SK-N-SH treated with all-trans-retinoic acid at 6 μM for 48 hours (cell line): ENCODE measurements around the gene PHIP.

ENCODE experiments used
- ATAC-seq: fragments of 200-7000 bp; cut with Tn5 transposase; 3 replicates; pipeline ENCODE4 v1.9.1; 2020; ENCODE audit warnings: mild to moderate bottlenecking, moderate library complexity
- ARNTL ChIP-seq: fragments of 450-650 bp; formaldehyde crosslinking; IDR thresholded peaks from 2 replicates; pipeline ENCODE4 v1.5.0; 2020; ENCODE audit warnings: low read depth, mild to moderate bottlenecking, moderate library complexity, borderline replicate concordance
- CSDC2 ChIP-seq: fragments of 250-450 bp; sonication (Bioruptor Pico); IDR thresholded peaks from 2 replicates; pipeline ENCODE4 v1.5.0; 2020; ENCODE audit warnings: mild to moderate bottlenecking, moderate library complexity
- CSRNP3 ChIP-seq: fragments of 250-450 bp; sonication (Bioruptor Pico); IDR thresholded peaks from 2 replicates; pipeline ENCODE4 v1.5.1; 2021; ENCODE audit warnings: mild to moderate bottlenecking, moderate library complexity
- ESRRG ChIP-seq: fragments of 250-450 bp; sonication (Bioruptor Pico); IDR thresholded peaks from 2 replicates; pipeline ENCODE4 v1.6.1; 2021; ENCODE audit warnings: mild to moderate bottlenecking
- GLIS3 ChIP-seq: fragments of 250-450 bp; sonication (Bioruptor Pico); IDR thresholded peaks from 2 replicates; pipeline ENCODE4 v1.5.0; 2020; ENCODE audit warnings: mild to moderate bottlenecking, moderate library complexity
- ISL1 ChIP-seq: fragments of 250-450 bp; sonication (Bioruptor Pico); IDR thresholded peaks from 2 replicates; pipeline ENCODE4 v2.1.2; 2022; ENCODE audit warnings: mild to moderate bottlenecking, moderate library complexity
- OSR1 ChIP-seq: fragments of 250-450 bp; sonication (Bioruptor Pico); IDR thresholded peaks from 2 replicates; pipeline ENCODE4 v1.8.0; 2022; ENCODE audit warnings: moderate library complexity, mild to moderate bottlenecking, inconsistent platforms
- PATZ1 ChIP-seq: fragments of 250-450 bp; sonication (Bioruptor Pico); IDR thresholded peaks from 2 replicates; pipeline ENCODE4 v1.8.0; 2020; ENCODE audit warnings: mild to moderate bottlenecking, moderate library complexity, borderline replicate concordance
- POU6F1 ChIP-seq: fragments of 250-450 bp; sonication (Bioruptor Pico); IDR thresholded peaks from 2 replicates; pipeline ENCODE4 v1.8.0; 2021; ENCODE audit warnings: low read depth, mild to moderate bottlenecking, moderate library complexity, borderline replicate concordance
- PPARA ChIP-seq: fragments of 250-450 bp; sonication (Bioruptor Pico); IDR thresholded peaks from 2 replicates; pipeline ENCODE4 v1.5.0; 2020; ENCODE audit warnings: mild to moderate bottlenecking, borderline replicate concordance
- SNAI2 ChIP-seq: fragments of 250-450 bp; sonication (Bioruptor Pico); IDR thresholded peaks from 2 replicates; pipeline ENCODE4 v1.5.0; 2020; ENCODE audit warnings: mild to moderate bottlenecking, moderate library complexity
- TCF4 ChIP-seq: fragments of 250-450 bp; sonication (Bioruptor Pico); IDR thresholded peaks from 2 replicates; pipeline ENCODE4 v1.8.0; 2021; ENCODE audit warnings: mild to moderate bottlenecking, moderate library complexity, borderline replicate concordance
- TOX ChIP-seq: fragments of 250-450 bp; sonication (Bioruptor Pico); IDR thresholded peaks from 2 replicates; pipeline ENCODE4 v1.8.0; 2021; ENCODE audit warnings: mild to moderate bottlenecking, moderate library complexity, borderline replicate concordance
- TSHZ2 ChIP-seq: fragments of 250-450 bp; sonication (Bioruptor Pico); IDR thresholded peaks from 2 replicates; pipeline ENCODE4 v1.5.0; 2020; ENCODE audit warnings: mild to moderate bottlenecking, moderate library complexity
- ZFP3 ChIP-seq: fragments of 250-450 bp; sonication (Bioruptor Pico); IDR thresholded peaks from 2 replicates; pipeline ENCODE4 v1.5.0; 2020; ENCODE audit warnings: mild to moderate bottlenecking, moderate library complexity
- ZFP30 ChIP-seq: fragments of 450-650 bp; formaldehyde crosslinking; IDR thresholded peaks from 2 replicates; pipeline ENCODE4 v1.5.0; 2022; ENCODE audit warnings: mild to moderate bottlenecking, moderate library complexity
- ZNF565 ChIP-seq: fragments of 450-650 bp; formaldehyde crosslinking; conservative IDR thresholded peaks from 2 replicates; pipeline ENCODE4 v1.5.0; 2020; ENCODE audit warnings: low read depth, mild to moderate bottlenecking, moderate library complexity
- ZNF8 ChIP-seq: fragments of 450-650 bp; formaldehyde crosslinking; IDR thresholded peaks from 2 replicates; pipeline ENCODE4 v1.5.0; 2020; ENCODE audit warnings: mild to moderate bottlenecking, moderate library complexity

The PHIP gene

GRCh38 chr6:78995346-78995745 is 82.7 kb downstream of the PHIP start:
- no peak for TF ChIP-seq POU6F1
- TF ChIP-seq CSDC2 (CRISPR knock-in tag), result no peak
- TF ChIP-seq ZNF565, result no peak
- no peak for TF ChIP-seq TCF4 (CRISPR knock-in tag)
- TF ChIP-seq GLIS3 (CRISPR knock-in tag), result no peak
- TF ChIP-seq ZFP3 (CRISPR knock-in tag), result no peak
- no peak for TF ChIP-seq ZFP30 (CRISPR knock-in tag)
- TF ChIP-seq CSRNP3, result no peak
- TF ChIP-seq ARNTL (CRISPR knock-in tag), result no peak
- ATAC-seq, result no peak

GRCh38 chr6:78993955-78994354 is 84.1 kb downstream of the PHIP start:
- TF ChIP-seq SNAI2 (CRISPR knock-in tag) (no peak), ZFP30 (CRISPR knock-in tag) (no peak), ISL1 (CRISPR knock-in tag) (no peak), OSR1 (CRISPR knock-in tag) (no peak), ARNTL (CRISPR knock-in tag) (no peak)
- ATAC-seq, result no peak

GRCh38 chr6:78989191-78989590 is 88.9 kb downstream of the PHIP start:
- no peak for ATAC-seq
- TF ChIP-seq ESRRG (CRISPR knock-in tag), result no peak
- no peak for TF ChIP-seq ARNTL (CRISPR knock-in tag)
- TF ChIP-seq CSRNP3, result no peak
- no peak for TF ChIP-seq SNAI2 (CRISPR knock-in tag)
- no peak for TF ChIP-seq TSHZ2 (CRISPR knock-in tag)
- TF ChIP-seq TOX, result no peak

GRCh38 chr6:78986161-78986560 is 91.9 kb downstream of the PHIP start:
- no peak for TF ChIP-seq OSR1 (CRISPR knock-in tag)
- no peak for TF ChIP-seq PATZ1 (CRISPR knock-in tag)
- TF ChIP-seq CSRNP3, result no peak
- TF ChIP-seq ZNF8 (CRISPR knock-in tag), result no peak
- no peak for TF ChIP-seq PPARA (CRISPR knock-in tag)
- TF ChIP-seq TOX, result no peak
- no peak for TF ChIP-seq CSDC2 (CRISPR knock-in tag)

More at GRCh38 chr6:78986161-78986560, 91.9 kb downstream of the PHIP start:
- no peak for ATAC-seq
